HG02571 (cell line): ENCODE measurements around the gene PCDHGB5.
A peak's percentile ranks its signal among the peaks of the same experiment; 100 is the strongest.
"Not testable (repeated sequence)": the region's sequence is repeated elsewhere in the genome, so short reads cannot be mapped to it uniquely, and the experiment has no call there.

ENCODE experiments used
- ATAC-seq: cut with Tn5 transposase; IDR thresholded peaks from one replicate; pipeline ENCODE4 v1.9.1; 2021; ENCODE audit warnings: mild to moderate bottlenecking, moderate library complexity; ENCODE audit not compliant: unreplicated experiment

Gene PCDHGB5

DNA sequence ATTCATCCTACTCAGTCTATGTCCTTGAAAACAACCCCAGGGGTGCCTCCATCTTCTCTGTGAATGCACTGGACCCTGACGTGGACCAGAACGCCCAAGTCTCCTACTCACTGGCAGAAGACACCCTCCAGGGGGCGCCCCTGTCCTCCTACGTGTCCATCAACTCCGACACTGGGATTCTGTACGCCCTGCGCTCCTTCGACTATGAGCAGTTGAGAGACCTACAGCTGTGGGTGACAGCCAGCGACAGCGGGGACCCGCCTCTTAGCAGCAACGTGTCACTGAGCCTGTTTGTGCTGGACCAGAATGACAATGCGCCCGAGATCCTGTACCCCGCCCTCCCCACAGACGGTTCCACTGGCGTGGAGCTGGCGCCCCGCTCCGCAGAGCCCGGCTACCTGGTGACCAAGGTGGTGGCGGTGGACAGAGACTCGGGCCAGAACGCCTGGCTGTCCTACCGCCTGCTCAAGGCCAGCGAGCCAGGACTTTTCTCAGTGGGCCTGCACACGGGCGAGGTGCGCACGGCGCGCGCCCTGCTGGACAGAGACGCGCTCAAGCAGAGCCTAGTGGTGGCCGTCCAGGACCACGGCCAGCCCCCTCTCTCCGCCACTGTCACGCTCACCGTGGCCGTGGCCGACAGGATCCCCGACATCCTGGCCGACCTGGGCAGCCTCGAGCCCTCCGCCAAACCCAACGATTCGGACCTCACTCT is 22.1 kb upstream of the PCDHGB5 start:
- ATAC-seq: not testable (repeated sequence)

- no peak for ATAC-seq
Measured at GRCh38 chr5:141382469-141383294, 15.1 kb upstream of the PCDHGB5 start, which contains the start of gene PCDHGA7. PCDHGA7 (plus strand) TSS chr5:141382742; CDS start chr5:141382900, 158 bp downstream.

- ATAC-seq: no peak
Measured at GRCh38 chr5:141383345-141383744, 14.4 kb upstream of the PCDHGB5 start.

- no peak for ATAC-seq
Measured at GRCh38 chr5:141384471-141385267, 13.1 kb upstream of the PCDHGB5 start.

GRCh38 chr5:141387557-141388311 is 10.0 kb upstream of the PCDHGB5 start, which contains the start of gene PCDHGB4:
PCDHGB4 (plus strand) TSS chr5:141387698; CDS start chr5:141387885, 187 bp downstream.
- ATAC-seq: peak; percentile 88

DNA sequence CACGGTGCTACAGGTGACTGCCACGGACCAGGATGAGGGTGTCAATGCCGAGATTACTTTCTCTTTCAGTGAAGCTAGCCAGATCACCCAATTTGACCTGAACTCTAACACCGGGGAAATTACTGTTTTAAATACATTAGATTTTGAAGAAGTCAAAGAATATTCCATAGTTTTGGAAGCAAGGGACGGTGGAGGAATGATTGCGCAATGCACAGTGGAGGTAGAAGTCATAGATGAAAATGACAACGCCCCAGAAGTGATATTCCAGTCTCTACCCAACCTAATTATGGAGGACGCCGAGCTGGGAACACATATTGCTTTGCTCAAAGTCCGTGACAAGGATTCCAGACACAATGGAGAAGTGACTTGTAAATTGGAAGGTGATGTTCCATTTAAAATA is 9.1 kb upstream of the PCDHGB5 start:
- ATAC-seq: no peak

DNA sequence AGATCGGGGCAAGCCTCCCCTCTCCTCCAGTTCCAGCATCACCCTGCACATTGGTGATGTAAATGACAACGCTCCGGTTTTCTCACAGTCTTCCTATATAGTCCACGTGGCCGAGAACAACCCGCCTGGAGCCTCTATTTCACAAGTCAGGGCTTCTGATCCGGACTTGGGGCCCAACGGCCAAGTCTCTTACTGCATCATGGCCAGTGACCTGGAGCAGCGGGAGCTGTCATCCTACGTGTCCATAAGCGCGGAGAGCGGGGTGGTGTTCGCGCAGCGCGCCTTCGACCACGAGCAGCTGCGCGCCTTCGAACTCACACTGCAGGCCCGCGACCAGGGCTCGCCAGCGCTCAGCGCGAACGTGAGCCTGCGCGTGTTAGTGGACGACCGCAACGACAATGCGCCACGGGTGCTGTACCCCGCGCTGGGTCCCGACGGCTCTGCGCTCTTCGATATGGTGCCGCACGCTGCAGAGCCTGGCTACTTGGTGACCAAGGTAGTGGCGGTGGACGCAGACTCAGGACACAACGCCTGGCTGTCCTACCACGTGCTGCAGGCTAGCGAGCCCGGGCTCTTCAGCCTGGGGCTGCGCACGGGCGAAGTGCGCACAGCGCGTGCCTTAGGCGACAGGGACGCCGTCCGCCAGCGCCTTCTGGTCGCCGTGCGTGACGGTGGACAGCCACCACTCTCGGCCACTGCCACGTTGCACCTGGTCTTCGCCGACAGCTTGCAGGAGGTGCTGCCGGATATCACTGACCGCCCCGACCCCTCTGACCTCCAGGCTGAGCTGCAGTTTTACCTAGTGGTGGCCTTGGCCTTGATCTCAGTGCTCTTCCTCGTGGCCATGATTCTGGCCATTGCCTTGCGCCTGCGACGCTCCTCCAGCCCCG is 8.3 kb upstream of the PCDHGB5 start:
- ATAC-seq: no peak

GRCh38 chr5:141392429-141393198 is 5.1 kb upstream of the PCDHGB5 start, which contains the start of gene PCDHGA8:
PCDHGA8 (plus strand) TSS chr5:141392633; CDS start chr5:141392814, 181 bp downstream.
- no peak for ATAC-seq

- no peak for ATAC-seq
Measured at GRCh38 chr5:141393267-141393666, 4.5 kb upstream of the PCDHGB5 start.

- ATAC-seq: not testable (repeated sequence)
Measured at GRCh38 chr5:141394401-141395187, 3.2 kb upstream of the PCDHGB5 start.

DNA sequence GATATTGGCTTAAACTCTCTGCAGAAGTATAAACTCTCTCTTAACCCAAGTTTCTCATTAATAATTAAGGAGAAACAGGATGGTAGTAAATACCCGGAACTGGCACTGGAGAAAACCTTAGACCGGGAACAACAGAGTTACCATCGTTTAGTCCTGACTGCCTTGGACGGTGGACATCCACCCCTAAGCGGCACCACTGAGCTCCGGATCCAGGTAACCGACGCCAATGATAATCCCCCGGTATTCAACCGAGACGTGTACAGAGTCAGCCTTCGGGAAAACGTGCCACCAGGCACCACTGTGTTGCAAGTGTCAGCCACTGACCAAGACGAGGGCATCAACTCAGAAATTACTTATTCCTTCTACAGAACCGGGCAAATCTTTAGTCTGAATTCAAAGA is 861 bp downstream of the PCDHGB5 start:
- ATAC-seq: no peak

- ATAC-seq: no peak
Measured at GRCh38 chr5:141399555-141400258, 2.0 kb downstream of the PCDHGB5 start.

DNA sequence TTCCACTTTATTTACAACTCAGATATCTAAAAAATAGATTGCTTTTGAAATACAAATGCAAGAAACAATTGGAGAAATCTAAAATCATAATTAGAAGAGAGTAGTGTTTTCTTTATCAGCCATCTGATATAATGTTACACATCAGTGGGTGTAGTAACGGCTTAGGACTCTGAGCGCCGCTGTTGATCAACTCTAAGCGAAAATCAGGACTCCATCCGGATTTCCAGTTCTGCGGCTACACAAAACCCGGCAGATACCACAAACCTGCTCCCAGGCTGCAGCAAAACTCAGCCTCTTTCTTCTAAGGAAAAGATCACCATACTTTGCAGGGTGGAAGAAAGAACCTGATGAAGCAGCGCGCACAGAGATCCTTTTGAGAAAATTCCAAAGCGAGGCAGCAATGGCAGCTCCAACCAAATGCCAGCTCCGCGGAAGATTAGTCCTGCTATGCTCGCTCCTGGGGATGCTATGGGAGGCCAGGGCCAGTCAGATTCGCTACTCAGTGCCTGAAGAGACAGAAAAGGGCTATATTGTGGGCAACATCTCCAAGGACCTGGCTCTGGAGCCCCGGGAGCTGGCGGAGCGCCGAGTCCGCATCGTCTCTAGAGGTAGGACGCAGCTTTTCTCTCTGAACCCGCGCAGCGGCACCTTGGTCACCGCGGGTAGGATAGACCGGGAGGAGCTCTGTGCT is 5.0 kb downstream of the PCDHGB5 start, which contains the start of gene PCDHGA9:
Gene PCDHGA9 (plus strand): TSS at position 226 of the 691 bp plus-strand sequence. CDS start 175 bp downstream, at position 401.
- ATAC-seq: no peak

DNA sequence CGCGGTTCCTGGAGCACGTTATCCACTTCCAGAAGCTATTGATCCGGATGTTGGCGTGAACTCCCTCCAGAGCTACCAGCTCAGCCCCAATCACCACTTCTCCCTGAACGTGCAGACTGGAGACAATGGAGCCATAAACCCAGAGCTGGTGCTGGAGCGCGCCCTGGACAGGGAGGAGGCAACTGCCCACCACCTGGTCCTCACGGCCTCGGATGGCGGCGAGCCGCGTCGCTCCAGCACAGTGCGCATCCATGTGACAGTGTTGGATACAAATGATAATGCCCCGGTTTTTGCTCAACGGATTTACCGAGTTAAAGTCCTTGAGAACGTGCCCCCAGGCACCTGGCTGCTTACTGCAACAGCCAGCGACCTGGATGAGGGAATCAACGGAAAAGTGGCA is 5.6 kb downstream of the PCDHGB5 start:
- ATAC-seq: no peak

- not testable (repeated sequence) for ATAC-seq
Measured at GRCh38 chr5:141407790-141408505, 10.2 kb downstream of the PCDHGB5 start, which contains the start of gene PCDHGB6. PCDHGB6 (plus strand) TSS chr5:141408021; CDS start chr5:141408203, 182 bp downstream.
